A549 (cell line): ENCODE results near the gene SLC22A16.

ENCODE experiments used
- CEBPB ChIP-seq, 2 experiments: fragments of >200 bp in 1 of 2; sonication (Bioruptor Twin) in 1 of 2; formaldehyde crosslinking in 1 of 2; IDR thresholded peaks; 2 replicates each; pipeline ENCODE4 v1.6.1; 2012 to 2016
- ESRRA ChIP-seq: fragments of 150-350 bp; IDR thresholded peaks from 2 replicates; pipeline ENCODE4 v1.6.1; 2014; ENCODE audit warnings: mild to moderate bottlenecking, low read length, borderline replicate concordance
- PHF8 ChIP-seq: fragments of 200-600 bp; sonication (generic); IDR thresholded peaks from 2 replicates; pipeline ENCODE4 v1.6.1; 2016; ENCODE audit warnings: low read depth, mild to moderate bottlenecking, antibody characterized with exemption, moderate library complexity, borderline replicate concordance
- POLR2A ChIP-seq: IDR thresholded peaks from 2 replicates; pipeline ENCODE4 v1.6.1; 2012; ENCODE audit warnings: mild to moderate bottlenecking, low read length
- RARB ChIP-seq: fragments of 250-450 bp; sonication (Bioruptor Pico); IDR thresholded peaks from 2 replicates; pipeline ENCODE4 v1.8.0; 2021; ENCODE audit warnings: mild to moderate bottlenecking, moderate library complexity
- TF ChIP-seq, protein P1 (sequence below): fragments of >200 bp; sonication (Bioruptor Twin); formaldehyde crosslinking; IDR thresholded peaks from 3 replicates; pipeline ENCODE4 v1.5.1; 2016
- TF ChIP-seq, protein P2 (sequence below): fragments of 250-450 bp; sonication (Bioruptor Pico); IDR thresholded peaks from 2 replicates; pipeline ENCODE4 v1.5.0; 2020; ENCODE audit warnings: low read depth, mild to moderate bottlenecking, moderate library complexity

- TF ChIP-seq CEBPB (IDR thresholded peaks at IDR 0.05), result no peak
- TF ChIP-seq, protein P1, sequence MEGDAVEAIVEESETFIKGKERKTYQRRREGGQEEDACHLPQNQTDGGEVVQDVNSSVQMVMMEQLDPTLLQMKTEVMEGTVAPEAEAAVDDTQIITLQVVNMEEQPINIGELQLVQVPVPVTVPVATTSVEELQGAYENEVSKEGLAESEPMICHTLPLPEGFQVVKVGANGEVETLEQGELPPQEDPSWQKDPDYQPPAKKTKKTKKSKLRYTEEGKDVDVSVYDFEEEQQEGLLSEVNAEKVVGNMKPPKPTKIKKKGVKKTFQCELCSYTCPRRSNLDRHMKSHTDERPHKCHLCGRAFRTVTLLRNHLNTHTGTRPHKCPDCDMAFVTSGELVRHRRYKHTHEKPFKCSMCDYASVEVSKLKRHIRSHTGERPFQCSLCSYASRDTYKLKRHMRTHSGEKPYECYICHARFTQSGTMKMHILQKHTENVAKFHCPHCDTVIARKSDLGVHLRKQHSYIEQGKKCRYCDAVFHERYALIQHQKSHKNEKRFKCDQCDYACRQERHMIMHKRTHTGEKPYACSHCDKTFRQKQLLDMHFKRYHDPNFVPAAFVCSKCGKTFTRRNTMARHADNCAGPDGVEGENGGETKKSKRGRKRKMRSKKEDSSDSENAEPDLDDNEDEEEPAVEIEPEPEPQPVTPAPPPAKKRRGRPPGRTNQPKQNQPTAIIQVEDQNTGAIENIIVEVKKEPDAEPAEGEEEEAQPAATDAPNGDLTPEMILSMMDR, result no peak
- no peak for TF ChIP-seq POLR2A
- TF ChIP-seq PHF8, result no peak
- TF ChIP-seq, protein P2, sequence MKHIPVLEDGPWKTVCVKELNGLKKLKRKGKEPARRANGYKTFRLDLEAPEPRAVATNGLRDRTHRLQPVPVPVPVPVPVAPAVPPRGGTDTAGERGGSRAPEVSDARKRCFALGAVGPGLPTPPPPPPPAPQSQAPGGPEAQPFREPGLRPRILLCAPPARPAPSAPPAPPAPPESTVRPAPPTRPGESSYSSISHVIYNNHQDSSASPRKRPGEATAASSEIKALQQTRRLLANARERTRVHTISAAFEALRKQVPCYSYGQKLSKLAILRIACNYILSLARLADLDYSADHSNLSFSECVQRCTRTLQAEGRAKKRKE (CRISPR knock-in tag), result no peak
- TF ChIP-seq ESRRA, result no peak
- no peak for TF ChIP-seq RARB
Observed at GRCh38 chr6:110390404-110390803, 86.0 kb downstream of the SLC22A16 start.
